Breast epithelium (tissue), 3 donors: ENCODE results near the gene TEX36.

Source experiments
- CTCF ChIP-seq, 3 donors: fragments of 450-650 bp; IDR thresholded peaks; one replicate each; pipeline ENCODE4 v1.5.1; 2016 to 2017; ENCODE audit warnings: antibody characterized with exemption in 3 of 3, mild to moderate bottlenecking in 3 of 3, moderate library complexity in 3 of 3
- POLR2A ChIP-seq: fragments of 450-650 bp; IDR thresholded peaks from one replicate; pipeline ENCODE4 v1.6.1; 2016; ENCODE audit warnings: antibody characterized with exemption, mild to moderate bottlenecking, moderate library complexity
- POLR2AphosphoS5 ChIP-seq, 3 donors: sonication (generic); formaldehyde crosslinking; IDR thresholded peaks; one replicate each; pipeline ENCODE4 v1.6.1; 2017; ENCODE audit warnings: antibody characterized with exemption in 3 of 3

GRCh38 chr10:125611756-125612155, 71.2 kb downstream of the TEX36 start:
- TF ChIP-seq POLR2A: no peak
- TF ChIP-seq CTCF (IDR thresholded peaks at IDR 0.05): no peak
- TF ChIP-seq POLR2AphosphoS5 (IDR thresholded peaks at IDR 0.05): no peak
